GM12878 (cell line): ENCODE data around the gene TLR10. TPM values are rescaled to one million over a fixed set of nuclear protein-coding genes. Genes with fewer than 3 reads are reported as not detected.
A peak's percentile ranks its signal among the peaks of the same experiment; 100 is the strongest.

Source experiments
- ATAC-seq: fragments of 200-7000 bp; cut with Tn5 transposase; 3 replicates; pipeline ENCODE4 v1.9.1; 2020; ENCODE audit warnings: mild to moderate bottlenecking, moderate library complexity
- BruUV-seq: library from RNA; stranded (reverse); fragments of 400-500 nt; replicated peaks from 2 replicates; lab custom pipeline; 2021; lab: Mats Ljungman, UMichigan
- CTCF ChIA-PET: fragments of 300-600 bp; sonication (Branson Sonifier 250); formaldehyde crosslinking; extraction: SDS; loops from one replicate; lab custom pipeline; 2021; ENCODE audit warnings: inconsistent platforms; lab: Yijun Ruan, JAX
- POLR2A ChIA-PET: fragments of 350-600 bp; formaldehyde crosslinking; extraction: SDS; loops from one replicate; lab custom pipeline; 2021; ENCODE audit warnings: inconsistent platforms; lab: Charles Lee
- RAD21 ChIA-PET: fragments of 300-600 bp; sonication (Branson Sonifier 250); formaldehyde crosslinking; loops from one replicate; lab custom pipeline; 2023; ENCODE audit warnings: antibody characterized with exemption; ENCODE audit not compliant: unreplicated experiment; lab: Charles Lee
- SMC1A ChIA-PET: fragments of 300-600 bp; sonication (Branson Sonifier 250); formaldehyde crosslinking; loops from one replicate; lab custom pipeline; 2023; ENCODE audit not compliant: unreplicated experiment, uncharacterized antibody; lab: Charles Lee
- DNase-seq: peaks from one replicate; pipeline ENCODE4 v3.0.0-alpha.2; 2011; ENCODE audit warnings: low read depth, low spot score
- FAIRE-seq: peaks from 3 replicates; lab custom pipeline; 2011; peaks lifted over from hg19 to GRCh38; lab: Jason Lieb, UNC
- H2AFZ ChIP-seq: 2 replicates; pipeline ENCODE4 v1.6.0; 2011; ENCODE audit warnings: low read depth, low read length, control low read depth; ENCODE audit not compliant: control insufficient read depth
- H3K27ac ChIP-seq: 2 replicates; pipeline ENCODE4 v1.5.1; 2011; ENCODE audit warnings: control low read depth; ENCODE audit not compliant: control insufficient read depth, insufficient read depth
- H3K27me3 ChIP-seq, 2 experiments: replicated peaks in 1 of 2; 2 replicates each; pipeline versions ENCODE4 v1.6.0 to v1.6.1; 2011; ENCODE audit warnings: low read length in 1 of 2; ENCODE audit not compliant: control insufficient read depth in 2 of 2, insufficient read depth in 2 of 2
- H3K36me3 ChIP-seq, 2 experiments: 2 replicates each; pipeline ENCODE4 v1.5.1; 2011; ENCODE audit warnings: low read length in 1 of 2; ENCODE audit not compliant: control insufficient read depth in 2 of 2, insufficient read depth in 2 of 2
- H3K4me1 ChIP-seq: 2 replicates; pipeline ENCODE4 v1.6.1; 2011; ENCODE audit warnings: mild to moderate bottlenecking, low read length, moderate library complexity, mixed read lengths; ENCODE audit not compliant: control insufficient read depth, insufficient read depth
- H3K4me2 ChIP-seq: 2 replicates; pipeline ENCODE4 v1.6.0; 2011; ENCODE audit warnings: control low read depth; ENCODE audit not compliant: control insufficient read depth, insufficient read depth
- H3K4me3 ChIP-seq: fragments of 200-600 bp; sonication (generic); 2 replicates; pipeline ENCODE4 v1.5.1; 2016
- H3K79me2 ChIP-seq: 2 replicates; pipeline ENCODE4 v1.6.0; 2011; ENCODE audit warnings: low read length; ENCODE audit not compliant: control insufficient read depth, insufficient read depth
- H3K9ac ChIP-seq: 2 replicates; pipeline ENCODE4 v1.8.0; 2011; ENCODE audit warnings: low read length, control low read depth, mixed read lengths; ENCODE audit not compliant: control insufficient read depth, insufficient read depth
- H3K9me3 ChIP-seq: replicated peaks from 3 replicates; pipeline ENCODE4 v1.5.1; 2011; ENCODE audit warnings: mild to moderate bottlenecking, low read length; ENCODE audit not compliant: control insufficient read depth, insufficient read depth
- H4K20me1 ChIP-seq: 2 replicates; pipeline ENCODE4 v1.6.0; 2011; ENCODE audit not compliant: control insufficient read depth, insufficient read depth
- CHD1 ChIP-seq: IDR thresholded peaks from 2 replicates; pipeline ENCODE4 v1.6.1; 2012; ENCODE audit warnings: low read depth, low read length, improper control_type of control experiment
- IKZF2 ChIP-seq, 2 experiments: fragments of 450-650 bp; IDR thresholded peaks; 2 replicates each; pipeline ENCODE4 v1.6.1; 2017; ENCODE audit warnings: mild to moderate bottlenecking in 2 of 2, moderate library complexity in 2 of 2
- PBX3 ChIP-seq: IDR thresholded peaks from 2 replicates; pipeline ENCODE4 v1.6.1; 2011; ENCODE audit warnings: mild to moderate bottlenecking, low read depth, low read length, moderate library complexity; ENCODE audit not compliant: insufficient replicate concordance
- RUNX3 ChIP-seq: IDR thresholded peaks from 2 replicates; pipeline ENCODE4 v1.6.1; 2012; ENCODE audit warnings: low read length, inconsistent platforms
- ZBTB4 ChIP-seq: fragments of 450-650 bp; formaldehyde crosslinking; IDR thresholded peaks from 2 replicates; pipeline ENCODE4 v1.4.0; 2022; ENCODE audit warnings: mild to moderate bottlenecking, moderate library complexity
- WGBS: methylation state at CpG from one replicate; pipeline ENCODE4 v1.1.6; 2016; ENCODE audit warnings: low lambda C conversion rate; ENCODE audit not compliant: insufficient replicate concordance, insufficient coverage; ENCODE audit errors: missing lambda C conversion rate; 5-methylcytosine and 5-hydroxymethylcytosine counted together
- in situ Hi-C: fragments of 300-500 bp; cut with MboI; formaldehyde crosslinking; loops from 9 replicates; pipeline ENCODE4 v1.14.3; 2018; ENCODE audit warnings: mixed read lengths
- intact Hi-C: fragments of 100-400 bp; cut with micrococcal nuclease; formaldehyde crosslinking; loops from one replicate; pipeline ENCODE4 v1.14.2; 2022; ENCODE audit not compliant: unreplicated experiment
- polyA plus RNA-seq, 11 experiments: library from polyadenylated mRNA; depleted of rRNA in 4 of 11; unstranded in 6 of 11; stranded (reverse) in 5 of 11; fragments of >200 nt; fragmentation: Nextera tagmentation in 4 of 11; fragmentation: Illumina TruSeq in 1 of 11; extraction: Ambion mirVana in 4 of 11; extraction: Trizol in 1 of 11; gene quantifications; 1 replicate in 1 of 11; 2 replicates in 10 of 11; pipeline versions ENCODE4 v1.2.1 to v1.2.3, GENCODE V29; 2011 to 2016; ENCODE audit warnings: inconsistent platforms in 2 of 11, missing spikeins in 2 of 11, low read depth in 1 of 11
- total RNA-seq, 4 experiments: library from RNA; depleted of rRNA in 3 of 4; stranded (reverse); fragments of >200 nt in 3 of 4; fragmentation: Illumina TruSeq in 1 of 4; extraction: Trizol in 1 of 4; gene quantifications; 2 replicates each; pipeline versions ENCODE4 v1.2.1 to v1.2.3, GENCODE V29; 2013 to 2021

The TLR10 gene
- total and polyA plus RNA-seq, 10 of the 15 experiments (the other 5 are each of a cell fraction or from before 2014, with no cell fraction given) = 31.5 to 149 (median 64.9) TPM

GRCh38 chr4:38791010-38791409 is 8.2 kb upstream of the TLR10 start:
- no peak for ATAC-seq
- RAD21 ChIA-PET = interaction anchor here (0.9 to 1.1 kb wide), 2 partner anchors 8 to 13 kb away, joined by 4 to 7 read pairs; partner anchors contain the start of genes TLR1 and TLR10

GRCh38 chr4:38788317-38788716 is 5.5 kb upstream of the TLR10 start:
- RAD21 ChIA-PET = interaction anchor here (1.8 kb wide), 1 partner anchor 16 kb away, joined by 6 read pairs; no protein-coding TSS in a partner anchor
- no peak overlapping the region for H3K4me3 ChIP-seq
- peaks cover 1% of the 10 kb centered on the region for H3K79me2 ChIP-seq
- no peaks in the 10 kb centered on the region for H3K27me3 ChIP-seq
- TF ChIP-seq ZBTB4 (CRISPR knock-in tag) (no peak), IKZF2 (IDR thresholded peaks at IDR 0.05) (0 out of 4 replicates have a peak, but pooled peaks of 1 of the 2 experiments have one; percentile 1), CHD1 (no peak)
- SMC1A ChIA-PET = interaction anchor here (1.3 to 9.0 kb wide), 4 partner anchors 14 to 72 kb away, joined by 3 to 107 read pairs (median 15); partner anchors contain the start of gene TLR1
- H4K20me1 ChIP-seq = no peaks in the 10 kb centered on the region
- no peak overlapping the region for H3K27ac ChIP-seq
- CTCF ChIA-PET = interaction anchor here (1.0 to 3.9 kb wide), 7 partner anchors 10 to 115 kb away, joined by 3 to 21 read pairs (median 8); partner anchors contain the start of gene TLR1
- H3K36me3 ChIP-seq = no peaks in the 10 kb centered on the region
- no peak overlapping the region for H3K9ac ChIP-seq
- H3K9me3 ChIP-seq = peaks cover 15% of the 10 kb centered on the region; the same call in 2 of the 3 replicates
- DNase-seq (no peak), FAIRE-seq (no peak), ATAC-seq (no peak)
- WGBS = 86% methylated on average over 1 of the region's 1 CpG
- no peak overlapping the region for H2AFZ ChIP-seq
- no TSS peak for BruUV-seq
- peaks cover 22% of the 10 kb centered on the region for H3K4me1 ChIP-seq
- in situ Hi-C loops = no loop called here
- POLR2A ChIA-PET = interaction anchor here (2.5 kb wide), 1 partner anchor 15 kb away, joined by 10 read pairs; no protein-coding TSS in a partner anchor
- intact Hi-C loops = no loop called here
- no peak overlapping the region for H3K4me2 ChIP-seq

More at GRCh38 chr4:38791010-38791409, 8.2 kb upstream of the TLR10 start:
- TF ChIP-seq RUNX3 = peak; percentile 54
- no peak for TF ChIP-seq PBX3
- Histone ChIP-seq H2AFZ (no peak overlapping the region), H3K4me3 (no peak overlapping the region), H3K27me3 (no peaks in the 10 kb centered on the region), H4K20me1 (no peaks in the 10 kb centered on the region), H3K9me3 (peaks cover 14% of the 10 kb centered on the region; the same call in 2 of the 3 replicates), H3K4me2 (no peak overlapping the region), H3K27ac (no peak overlapping the region; the same call in 1 of the 2 replicates), H3K79me2 (no peaks in the 10 kb centered on the region), H3K36me3 (peaks cover 0 to 5% of the 10 kb centered on the region in 2 experiments; a peak in 3 of 4 replicates), H3K4me1 (peaks cover 11% of the 10 kb centered on the region), H3K9ac (no peak overlapping the region; the same call in 1 of the 2 replicates)
- ChIA-PET POLR2A (interaction anchor here (1.0 to 3.4 kb wide), 4 partner anchors 9 to 40 kb away, joined by 3 to 9 read pairs (median 4); no protein-coding TSS in a partner anchor), SMC1A (interaction anchor here (1.4 to 9.0 kb wide), 4 partner anchors 9 to 69 kb away, joined by 4 to 107 read pairs (median 12); partner anchors contain the start of genes TLR1 and TLR10), CTCF (interaction anchor here (1.7 to 3.9 kb wide), 3 partner anchors 9 to 31 kb away, joined by 6 to 21 read pairs (median 15); partner anchors contain the start of gene TLR1)
- intact Hi-C loops (no loop called here), in situ Hi-C loops (no loop called here)
- FAIRE-seq (no peak), DNase-seq (no peak)
- BruUV-seq = no TSS peak
- 14% methylated on average over 2 of the region's 2 CpGs for WGBS
